Fibroblast of the aortic adventitia (primary cell): ENCODE data around the gene ACTMAP. TPM values are rescaled to one million over a fixed set of nuclear protein-coding genes. Genes with fewer than 3 reads are reported as not detected.

Experiments used
- DNase-seq: peaks from one replicate; pipeline ENCODE4 v3.0.0-alpha.2; 2010; ENCODE audit warnings: low read depth
- H3K4me3 ChIP-seq: 2 replicates; pipeline ENCODE4 v1.5.1; 2011; ENCODE audit warnings: low read depth, mild to moderate bottlenecking, control low read depth, low read length, moderate library complexity
- small RNA-seq: library from RNA; depleted of rRNA; stranded (forward); fragments of <200 nt; gene quantifications from one replicate; pipeline ENCODE3, GENCODE V24; 2012
- total RNA-seq: library from RNA; depleted of rRNA; stranded (reverse); fragments of >200 nt; gene quantifications from 2 replicates; pipeline ENCODE4 v1.2.3, GENCODE V29; 2012; ENCODE audit warnings: low replicate concordance
- TF ChIP-seq, protein P1 (sequence below): IDR thresholded peaks from 2 replicates; pipeline ENCODE4 v1.5.1; 2011; ENCODE audit warnings: mild to moderate bottlenecking, low read length, control low read depth, inconsistent platforms; ENCODE audit not compliant: insufficient read depth

ACTMAP gene
- total RNA-seq, 1 donor = 0.99 TPM

DNA sequence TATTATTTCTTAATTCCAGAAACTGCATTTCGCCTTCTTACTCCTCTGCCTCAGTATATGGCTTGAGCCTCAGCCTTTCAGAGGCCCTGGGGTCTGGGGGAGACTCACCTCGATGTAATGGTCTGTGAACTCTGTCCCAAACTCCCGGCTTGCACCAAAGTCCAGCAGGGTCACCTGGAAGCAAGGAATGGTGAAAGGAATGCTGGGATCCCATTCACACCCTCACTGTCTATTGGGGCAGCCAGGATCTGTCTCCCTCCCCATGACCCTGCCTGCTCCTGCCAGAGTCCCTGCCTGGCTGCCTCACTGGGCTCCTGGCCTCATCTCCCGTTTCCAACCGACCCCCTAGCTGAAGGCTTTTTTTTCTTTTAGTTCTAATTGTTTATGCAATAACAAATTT lies 54.4 kb downstream of the ACTMAP start:
- TF ChIP-seq, protein P1, sequence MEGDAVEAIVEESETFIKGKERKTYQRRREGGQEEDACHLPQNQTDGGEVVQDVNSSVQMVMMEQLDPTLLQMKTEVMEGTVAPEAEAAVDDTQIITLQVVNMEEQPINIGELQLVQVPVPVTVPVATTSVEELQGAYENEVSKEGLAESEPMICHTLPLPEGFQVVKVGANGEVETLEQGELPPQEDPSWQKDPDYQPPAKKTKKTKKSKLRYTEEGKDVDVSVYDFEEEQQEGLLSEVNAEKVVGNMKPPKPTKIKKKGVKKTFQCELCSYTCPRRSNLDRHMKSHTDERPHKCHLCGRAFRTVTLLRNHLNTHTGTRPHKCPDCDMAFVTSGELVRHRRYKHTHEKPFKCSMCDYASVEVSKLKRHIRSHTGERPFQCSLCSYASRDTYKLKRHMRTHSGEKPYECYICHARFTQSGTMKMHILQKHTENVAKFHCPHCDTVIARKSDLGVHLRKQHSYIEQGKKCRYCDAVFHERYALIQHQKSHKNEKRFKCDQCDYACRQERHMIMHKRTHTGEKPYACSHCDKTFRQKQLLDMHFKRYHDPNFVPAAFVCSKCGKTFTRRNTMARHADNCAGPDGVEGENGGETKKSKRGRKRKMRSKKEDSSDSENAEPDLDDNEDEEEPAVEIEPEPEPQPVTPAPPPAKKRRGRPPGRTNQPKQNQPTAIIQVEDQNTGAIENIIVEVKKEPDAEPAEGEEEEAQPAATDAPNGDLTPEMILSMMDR = no peak
- H3K4me3 ChIP-seq = no peak overlapping the region
- DNase-seq = no peak

GRCh38 chr19:40693896-40694295 lies 56.4 kb downstream of the ACTMAP start:
- H3K4me3 ChIP-seq = no peak overlapping the region
- no peak for DNase-seq
- TF ChIP-seq, protein P1 = no peak

GRCh38 chr19:40693150-40693788 lies 57.0 kb downstream of the ACTMAP start:
- DNase-seq = no peak
- TF ChIP-seq, protein P1 = no peak
- H3K4me3 ChIP-seq = no peak overlapping the region

DNA sequence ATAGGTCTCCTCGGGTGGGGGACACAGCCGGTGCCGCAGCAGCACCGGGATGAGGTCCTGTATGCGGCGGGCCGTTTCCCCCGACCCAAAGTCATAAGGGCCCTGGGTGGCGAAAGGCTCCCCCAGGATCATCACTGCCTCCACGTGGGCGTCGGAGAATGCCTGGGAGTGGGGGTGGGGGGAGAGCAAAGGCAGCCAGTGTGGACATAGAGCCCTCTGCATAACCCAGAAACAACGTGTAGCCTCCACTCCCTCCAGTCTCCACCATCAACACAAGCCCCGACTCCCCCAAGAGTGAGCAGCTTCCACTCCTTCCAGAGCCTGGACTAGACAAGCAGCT lies 58.1 kb downstream of the ACTMAP start:
- TF ChIP-seq, protein P1 = no peak
- DNase-seq = no peak
- no peak overlapping the region for H3K4me3 ChIP-seq

DNA sequence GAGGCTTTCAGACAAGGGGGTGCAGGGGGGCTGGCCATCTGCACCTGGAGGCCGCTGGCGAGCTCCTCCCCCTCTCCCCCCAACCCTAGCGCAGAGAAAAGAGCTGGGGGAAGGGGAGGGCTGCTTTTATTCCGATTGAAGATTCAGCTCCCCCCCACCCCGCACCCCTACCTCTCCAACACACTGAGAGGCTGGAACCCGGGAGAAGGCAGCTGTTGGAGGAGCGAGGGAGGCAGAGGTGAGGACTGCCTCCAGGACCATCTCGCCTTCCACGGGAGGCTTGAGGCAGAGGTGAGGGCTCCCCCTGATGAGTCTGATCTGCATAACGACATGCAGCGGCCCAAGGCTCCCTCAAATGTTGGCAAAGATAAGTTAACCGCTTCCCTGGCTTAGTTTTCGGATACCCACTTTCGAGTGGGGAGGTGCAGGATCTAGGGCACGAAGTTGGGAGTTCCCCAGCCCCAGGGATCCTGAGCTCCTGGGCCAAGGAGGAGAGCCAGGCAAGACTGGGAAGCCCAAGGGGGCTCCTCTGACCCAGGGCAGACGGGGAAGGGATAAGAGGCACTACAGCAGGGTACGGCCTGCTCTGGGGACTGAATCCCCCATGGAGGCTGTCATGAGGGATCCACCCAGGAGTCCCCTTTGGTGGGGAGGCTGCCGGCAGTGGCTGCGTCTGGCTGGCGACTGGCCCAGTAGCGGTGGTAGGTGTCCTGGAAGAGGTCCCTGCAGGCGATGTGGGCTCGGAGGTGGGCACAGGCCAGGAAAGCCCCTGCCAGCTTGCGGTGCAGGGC lies 58.7 kb downstream of the ACTMAP start:
- no peak overlapping the region for H3K4me3 ChIP-seq
- no peak for DNase-seq

More for the DNA sequence above, 58.7 kb downstream of the ACTMAP start:
- TF ChIP-seq, protein P1 = no peak

Small RNAs within 50 kb of the gene (small RNA-seq; reads per million reads assigned to genes)
- gene RNU6-195P = not detected

Other genes starting within 250 kb of the ACTMAP start
- gene SHKBP1, start 173.6 kb downstream of the ACTMAP start, total RNA-seq = 5.7 and 24.9 TPM in 2 replicates
- 31.5 and 38.9 TPM in 2 replicates for gene LTBP4, start 149.1 kb downstream of the ACTMAP start, total RNA-seq
- 51.4 and 251 TPM in 2 replicates for gene NUMBL, start 59.8 kb downstream of the ACTMAP start, total RNA-seq
- 19.5 and 29.5 TPM in 2 replicates for gene COQ8B, start 33.6 kb downstream of the ACTMAP start, total RNA-seq
- gene ITPKC, start 33.4 kb downstream of the ACTMAP start, total RNA-seq = 12.7 and 15.2 TPM in 2 replicates
- 19.1 and 29.8 TPM in 2 replicates for gene SNRPA, start 726 bp upstream of the ACTMAP start, total RNA-seq
- gene MIA, start 25.0 kb upstream of the ACTMAP start, total RNA-seq = not detected in 2 replicates
- 9.0 and 10.1 TPM in 2 replicates for gene RAB4B, start 27.8 kb upstream of the ACTMAP start, total RNA-seq
- gene EGLN2, start 48.7 kb upstream of the ACTMAP start, total RNA-seq = 60.6 and 64.2 TPM in 2 replicates
- gene CYP2A6, start 100.0 kb upstream of the ACTMAP start, total RNA-seq = not detected in 2 replicates
- not detected in 2 replicates for gene CYP2A7, start 131.8 kb upstream of the ACTMAP start, total RNA-seq
- not detected in 2 replicates for gene CYP2B6, start 240.8 kb upstream of the ACTMAP start, total RNA-seq